Measurements from ENCODE around the gene VPS9D1.

Gene VPS9D1

GRCh38 chr16:89658221-89658879 lies 62.3 kb downstream of the VPS9D1 start:
- DNase-seq = no peak

- peak; percentile 80 for DNase-seq
Observed at GRCh38 chr16:89657442-89658220, 63.1 kb downstream of the VPS9D1 start, which contains the start of the genes CHMP1A and SPATA33. Gene CHMP1A (minus strand): TSS chr16:89657708. CDS start chr16:89657588, 120 bp downstream. Gene SPATA33 (plus strand): TSS chr16:89657836. CDS start chr16:89657912, 76 bp downstream.
